SK-N-MC (cell line): ENCODE measurements around the gene PCSK6.

Experiments
- DNase-seq: peaks from one replicate; pipeline ENCODE4 v3.0.0-alpha.2; 2011; ENCODE audit warnings: low read depth, low spot score
- H3K27ac ChIP-seq: fragments of 200-600 bp; sonication (generic); 2 replicates; pipeline ENCODE4 v1.5.1; 2016; ENCODE audit warnings: mixed run types
- H3K36me3 ChIP-seq: fragments of 200-600 bp; sonication (generic); 2 replicates; pipeline ENCODE4 v1.6.1; 2017; ENCODE audit warnings: antibody characterized with exemption, low read length, mixed read lengths; ENCODE audit not compliant: insufficient read depth
- H3K4me3 ChIP-seq: fragments of 200-600 bp; sonication (generic); 2 replicates; pipeline ENCODE4 v1.5.1; 2016
- H3K9ac ChIP-seq: fragments of 200-600 bp; sonication (generic); 2 replicates; pipeline ENCODE4 v1.8.0; 2017; ENCODE audit warnings: mixed run types, mixed read lengths; ENCODE audit not compliant: insufficient read length
- H3K9me3 ChIP-seq: fragments of 200-600 bp; sonication (generic); 2 replicates; pipeline ENCODE4 v1.6.1; 2017; ENCODE audit warnings: low read depth, mild to moderate bottlenecking, antibody characterized with exemption, low read length, moderate library complexity, mixed read lengths
- EZH2 ChIP-seq: fragments of 200-600 bp; sonication (generic); IDR thresholded peaks from one replicate; pipeline ENCODE4 v1.6.1; 2017; ENCODE audit warnings: antibody characterized with exemption
- FOXP2 ChIP-seq: optimal IDR thresholded peaks from 2 replicates; pipeline ENCODE3; 2011; ENCODE audit warnings: mild to moderate bottlenecking, moderate library complexity; ENCODE audit not compliant: insufficient read depth; ENCODE audit errors: extremely low read length, control extremely low read depth
- POLR2AphosphoS5 ChIP-seq: IDR thresholded peaks from 2 replicates; pipeline ENCODE4 v1.6.1; 2012; ENCODE audit warnings: mild to moderate bottlenecking, low read depth, low read length, borderline replicate concordance

Gene PCSK6

GRCh38 chr15:101327147-101327740 is 162.3 kb downstream of the PCSK6 start:
- no peaks in the 10 kb centered on the region for H3K36me3 ChIP-seq
- no peak for TF ChIP-seq FOXP2
- no peak for TF ChIP-seq EZH2
- TF ChIP-seq POLR2AphosphoS5, result no peak
- no peaks in the 10 kb centered on the region for H3K9me3 ChIP-seq
- H3K4me3 ChIP-seq, result no peak overlapping the region
- no peak for DNase-seq
- H3K27ac ChIP-seq, result no peak overlapping the region
- H3K9ac ChIP-seq, result no peak overlapping the region

GRCh38 chr15:101326462-101327146 is 162.9 kb downstream of the PCSK6 start:
- no peak overlapping the region for H3K9ac ChIP-seq
- no peak overlapping the region for H3K27ac ChIP-seq
- DNase-seq, result no peak
- TF ChIP-seq EZH2 (no peak), POLR2AphosphoS5 (no peak), FOXP2 (no peak)
- H3K36me3 ChIP-seq, result no peaks in the 10 kb centered on the region
- no peaks in the 10 kb centered on the region for H3K9me3 ChIP-seq
- H3K4me3 ChIP-seq, result no peak overlapping the region

GRCh38 chr15:101326026-101326315 is 163.5 kb downstream of the PCSK6 start:
- Histone ChIP-seq H3K9me3 (no peaks in the 10 kb centered on the region), H3K36me3 (no peaks in the 10 kb centered on the region), H3K27ac (no peak overlapping the region), H3K9ac (no peak overlapping the region), H3K4me3 (no peak overlapping the region)
- no peak for TF ChIP-seq FOXP2
- TF ChIP-seq EZH2, result no peak
- TF ChIP-seq POLR2AphosphoS5, result no peak
- no peak for DNase-seq

- Histone ChIP-seq H3K9me3 (no peaks in the 10 kb centered on the region), H3K9ac (no peak overlapping the region), H3K4me3 (no peak overlapping the region), H3K27ac (no peak overlapping the region), H3K36me3 (no peaks in the 10 kb centered on the region)
- no peak for TF ChIP-seq POLR2AphosphoS5
- DNase-seq, result no peak
Observed at GRCh38 chr15:101325263-101326025, 164.1 kb downstream of the PCSK6 start.

GRCh38 chr15:101324524-101325177 is 164.9 kb downstream of the PCSK6 start:
- TF ChIP-seq POLR2AphosphoS5 (no peak), FOXP2 (no peak)
- no peak overlapping the region for H3K27ac ChIP-seq
- no peaks in the 10 kb centered on the region for H3K9me3 ChIP-seq
- H3K36me3 ChIP-seq, result no peaks in the 10 kb centered on the region
- no peak overlapping the region for H3K4me3 ChIP-seq
- DNase-seq, result no peak
- no peak overlapping the region for H3K9ac ChIP-seq

- H3K27ac ChIP-seq, result no peak overlapping the region
- H3K4me3 ChIP-seq, result no peak overlapping the region
- no peaks in the 10 kb centered on the region for H3K36me3 ChIP-seq
- no peak for TF ChIP-seq EZH2
- TF ChIP-seq FOXP2, result no peak
- no peak for DNase-seq
- no peaks in the 10 kb centered on the region for H3K9me3 ChIP-seq
- no peak overlapping the region for H3K9ac ChIP-seq
Observed at GRCh38 chr15:101323793-101324523, 165.5 kb downstream of the PCSK6 start.

GRCh38 chr15:101322854-101323477 is 166.5 kb downstream of the PCSK6 start:
- no peak for DNase-seq
- no peak overlapping the region for H3K9ac ChIP-seq
- H3K9me3 ChIP-seq, result no peaks in the 10 kb centered on the region
- H3K36me3 ChIP-seq, result no peaks in the 10 kb centered on the region
- no peak overlapping the region for H3K27ac ChIP-seq
- H3K4me3 ChIP-seq, result no peak overlapping the region
- no peak for TF ChIP-seq FOXP2
- no peak for TF ChIP-seq EZH2
- no peak for TF ChIP-seq POLR2AphosphoS5
